Measurements from ENCODE around the gene PRKAG2.
"Not testable (repeated sequence)": the region's sequence is repeated elsewhere in the genome, so short reads cannot be mapped to it uniquely, and the experiment has no call there.

PRKAG2 gene

GRCh38 chr7:151876899-151877777 is at the start of gene PRKAG2:
PRKAG2 (minus strand) TSS chr7:151877115; CDS start chr7:151876620, 495 bp downstream.
- no peak for DNase-seq (ENCODE audit: low spot score)

- no peak for DNase-seq (ENCODE audit: low spot score)
Measured at GRCh38 chr7:151926336-151926712, 49.4 kb upstream of the PRKAG2 start.

GRCh38 chr7:151925446-151926335 is 48.8 kb upstream of the PRKAG2 start:
- no peak for DNase-seq (ENCODE audit: low spot score)

- no peak for DNase-seq (ENCODE audit: low spot score)
Measured at GRCh38 chr7:151924508-151924907, 47.6 kb upstream of the PRKAG2 start.

- DNase-seq (ENCODE audit: low spot score): no peak
Measured at GRCh38 chr7:151924001-151924400, 47.1 kb upstream of the PRKAG2 start.

GRCh38 chr7:151923097-151923876 is 46.4 kb upstream of the PRKAG2 start:
- DNase-seq (ENCODE audit: low spot score): no peak

GRCh38 chr7:151921451-151921850 is 44.5 kb upstream of the PRKAG2 start:
- DNase-seq (ENCODE audit: low spot score): no peak

GRCh38 chr7:151920488-151920887 is 43.6 kb upstream of the PRKAG2 start:
- DNase-seq (ENCODE audit: low spot score): no peak

GRCh38 chr7:151919595-151919994 is 42.7 kb upstream of the PRKAG2 start:
- no peak for DNase-seq (ENCODE audit: low spot score)

GRCh38 chr7:151918510-151918843 is 41.6 kb upstream of the PRKAG2 start:
- no peak for DNase-seq (ENCODE audit: low spot score)

GRCh38 chr7:151917791-151918509 is 41.0 kb upstream of the PRKAG2 start:
- no peak for DNase-seq (ENCODE audit: low spot score)

GRCh38 chr7:151914051-151914450 is 37.1 kb upstream of the PRKAG2 start:
- no peak for DNase-seq (ENCODE audit: low spot score)

GRCh38 chr7:151910655-151911054 is 33.7 kb upstream of the PRKAG2 start:
- DNase-seq (ENCODE audit: low spot score): not testable (repeated sequence)

- DNase-seq (ENCODE audit: low spot score): not testable (repeated sequence)
Measured at GRCh38 chr7:151907115-151907514, 30.2 kb upstream of the PRKAG2 start.

GRCh38 chr7:151905766-151906165 is 28.9 kb upstream of the PRKAG2 start:
- no peak for DNase-seq (ENCODE audit: low spot score)

- no peak for DNase-seq (ENCODE audit: low spot score)
Measured at GRCh38 chr7:151905353-151905752, 28.4 kb upstream of the PRKAG2 start.

- DNase-seq (ENCODE audit: low spot score): no peak
Measured at GRCh38 chr7:151904270-151904669, 27.4 kb upstream of the PRKAG2 start.

GRCh38 chr7:151903249-151904032 is 26.5 kb upstream of the PRKAG2 start:
- no peak for DNase-seq (ENCODE audit: low spot score)

GRCh38 chr7:151902311-151902710 is 25.4 kb upstream of the PRKAG2 start:
- no peak for DNase-seq (ENCODE audit: low spot score)

- no peak for DNase-seq (ENCODE audit: low spot score)
Measured at GRCh38 chr7:151901828-151902227, 24.9 kb upstream of the PRKAG2 start.

All from kidney capillary endothelial cell (primary cell).